Fibroblast of skin of right quadriceps (primary cell): ENCODE data around the gene TTC23.

Experiments
- DNase-seq: peaks from one replicate; pipeline ENCODE4 v3.0.0-alpha.2; 2013

The TTC23 gene

GRCh38 chr15:99187936-99188335 is 61.4 kb downstream of the TTC23 start:
- peak; percentile 68 for DNase-seq

- no peak for DNase-seq
Observed at GRCh38 chr15:99185414-99186130, 63.8 kb downstream of the TTC23 start.

- DNase-seq, result no peak
Observed at GRCh38 chr15:99182791-99183190, 66.6 kb downstream of the TTC23 start.

GRCh38 chr15:99181545-99181971 is 67.8 kb downstream of the TTC23 start:
- DNase-seq, result no peak

GRCh38 chr15:99180964-99181306 is 68.4 kb downstream of the TTC23 start:
- DNase-seq, result no peak

GRCh38 chr15:99180086-99180963 is 69.1 kb downstream of the TTC23 start:
- no peak for DNase-seq

GRCh38 chr15:99177679-99178078 is 71.7 kb downstream of the TTC23 start:
- DNase-seq, result no peak

GRCh38 chr15:99176757-99177156 is 72.6 kb downstream of the TTC23 start:
- DNase-seq, result no peak

GRCh38 chr15:99174567-99175395 is 74.6 kb downstream of the TTC23 start:
- DNase-seq, result no peak

GRCh38 chr15:99172989-99173388 is 76.4 kb downstream of the TTC23 start:
- DNase-seq, result no peak

- no peak for DNase-seq
Observed at GRCh38 chr15:99172171-99172570, 77.2 kb downstream of the TTC23 start.

GRCh38 chr15:99170476-99171065 is 78.8 kb downstream of the TTC23 start:
- DNase-seq, result no peak

GRCh38 chr15:99169769-99170311 is 79.5 kb downstream of the TTC23 start:
- peak; percentile 79 for DNase-seq

GRCh38 chr15:99168601-99169580 is 80.5 kb downstream of the TTC23 start:
- DNase-seq, result no peak

- DNase-seq, result no peak
Observed at GRCh38 chr15:99167640-99168039, 81.7 kb downstream of the TTC23 start.

GRCh38 chr15:99167201-99167600 is 82.2 kb downstream of the TTC23 start:
- no peak for DNase-seq

- DNase-seq, result no peak
Observed at GRCh38 chr15:99165956-99166689, 83.3 kb downstream of the TTC23 start.

- no peak for DNase-seq
Observed at GRCh38 chr15:99165020-99165790, 84.2 kb downstream of the TTC23 start.

GRCh38 chr15:99164119-99164518 is 85.3 kb downstream of the TTC23 start:
- no peak for DNase-seq
